Amniotic epithelial cell (primary cell): ENCODE results near the gene ARHGAP12.
"Not testable (repeated sequence)": the region's sequence is repeated elsewhere in the genome, so short reads cannot be mapped to it uniquely, and the experiment has no call there.

ENCODE experiments used
- DNase-seq: peaks from one replicate; pipeline ENCODE4 v3.0.0-alpha.2; 2010; ENCODE audit warnings: low read depth

The ARHGAP12 gene

GRCh38 chr10:31923389-31923788 is 5.2 kb downstream of the ARHGAP12 start:
- no peak for DNase-seq

GRCh38 chr10:31921031-31921430 is 7.6 kb downstream of the ARHGAP12 start:
- DNase-seq: no peak

- DNase-seq: no peak
Observed at GRCh38 chr10:31920538-31920937, 8.1 kb downstream of the ARHGAP12 start.

GRCh38 chr10:31918671-31919409 is 9.8 kb downstream of the ARHGAP12 start:
- no peak for DNase-seq

GRCh38 chr10:31914370-31914769 is 14.3 kb downstream of the ARHGAP12 start:
- DNase-seq: no peak

- DNase-seq: no peak
Observed at GRCh38 chr10:31912898-31913850, 15.5 kb downstream of the ARHGAP12 start.

GRCh38 chr10:31912289-31912688 is 16.3 kb downstream of the ARHGAP12 start:
- DNase-seq: peak; percentile 64

- DNase-seq: no peak
Observed at GRCh38 chr10:31910016-31910415, 18.6 kb downstream of the ARHGAP12 start.

GRCh38 chr10:31908157-31908556 is 20.5 kb downstream of the ARHGAP12 start:
- no peak for DNase-seq

- peak; percentile 24 for DNase-seq
Observed at GRCh38 chr10:31906039-31906438, 22.6 kb downstream of the ARHGAP12 start.

GRCh38 chr10:31905586-31905985 is 23.0 kb downstream of the ARHGAP12 start:
- no peak for DNase-seq

- no peak for DNase-seq
Observed at GRCh38 chr10:31902625-31903024, 26.0 kb downstream of the ARHGAP12 start.

GRCh38 chr10:31897506-31897905 is 31.1 kb downstream of the ARHGAP12 start:
- peak; percentile 72 for DNase-seq

GRCh38 chr10:31896968-31897384 is 31.7 kb downstream of the ARHGAP12 start:
- peak; percentile 92 for DNase-seq

GRCh38 chr10:31895722-31896121 is 32.9 kb downstream of the ARHGAP12 start:
- not testable (repeated sequence) for DNase-seq

GRCh38 chr10:31888442-31888841 is 40.2 kb downstream of the ARHGAP12 start:
- DNase-seq: no peak

GRCh38 chr10:31887850-31888249 is 40.8 kb downstream of the ARHGAP12 start:
- DNase-seq: no peak

GRCh38 chr10:31886885-31887284 is 41.7 kb downstream of the ARHGAP12 start:
- no peak for DNase-seq

- DNase-seq: no peak
Observed at GRCh38 chr10:31885971-31886370, 42.7 kb downstream of the ARHGAP12 start.

- peak; percentile 34 for DNase-seq
Observed at GRCh38 chr10:31884386-31884785, 44.2 kb downstream of the ARHGAP12 start.

- DNase-seq: no peak
Observed at GRCh38 chr10:31883397-31883796, 45.2 kb downstream of the ARHGAP12 start.

- DNase-seq: no peak
Observed at GRCh38 chr10:31878486-31878885, 50.1 kb downstream of the ARHGAP12 start.
